ENCODE data around the gene RYR1.

DNA sequence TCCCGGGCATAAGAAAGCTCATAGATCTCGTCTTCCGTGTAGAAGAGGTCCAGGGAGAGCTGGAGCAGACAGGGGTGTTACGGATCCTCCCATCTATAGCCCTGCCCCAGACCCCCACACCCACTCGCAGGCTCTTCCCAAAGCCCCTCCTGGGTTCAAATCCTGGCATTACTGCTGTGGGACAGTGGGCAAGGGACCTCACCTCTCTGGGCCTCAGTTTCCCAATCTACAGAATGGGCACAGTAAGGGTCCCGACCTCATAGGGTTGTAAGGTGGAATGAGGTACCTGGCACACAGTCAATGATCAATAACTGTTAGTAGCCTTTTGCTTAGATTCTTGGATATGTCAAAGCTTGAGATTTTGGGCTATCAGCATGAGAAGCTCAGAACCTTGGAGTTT is 20.1 kb upstream of the RYR1 start:
- TF ChIP-seq, protein P1, sequence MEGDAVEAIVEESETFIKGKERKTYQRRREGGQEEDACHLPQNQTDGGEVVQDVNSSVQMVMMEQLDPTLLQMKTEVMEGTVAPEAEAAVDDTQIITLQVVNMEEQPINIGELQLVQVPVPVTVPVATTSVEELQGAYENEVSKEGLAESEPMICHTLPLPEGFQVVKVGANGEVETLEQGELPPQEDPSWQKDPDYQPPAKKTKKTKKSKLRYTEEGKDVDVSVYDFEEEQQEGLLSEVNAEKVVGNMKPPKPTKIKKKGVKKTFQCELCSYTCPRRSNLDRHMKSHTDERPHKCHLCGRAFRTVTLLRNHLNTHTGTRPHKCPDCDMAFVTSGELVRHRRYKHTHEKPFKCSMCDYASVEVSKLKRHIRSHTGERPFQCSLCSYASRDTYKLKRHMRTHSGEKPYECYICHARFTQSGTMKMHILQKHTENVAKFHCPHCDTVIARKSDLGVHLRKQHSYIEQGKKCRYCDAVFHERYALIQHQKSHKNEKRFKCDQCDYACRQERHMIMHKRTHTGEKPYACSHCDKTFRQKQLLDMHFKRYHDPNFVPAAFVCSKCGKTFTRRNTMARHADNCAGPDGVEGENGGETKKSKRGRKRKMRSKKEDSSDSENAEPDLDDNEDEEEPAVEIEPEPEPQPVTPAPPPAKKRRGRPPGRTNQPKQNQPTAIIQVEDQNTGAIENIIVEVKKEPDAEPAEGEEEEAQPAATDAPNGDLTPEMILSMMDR (IDR thresholded peaks at IDR 0.05): no peak
- TF ChIP-seq, protein P2, sequence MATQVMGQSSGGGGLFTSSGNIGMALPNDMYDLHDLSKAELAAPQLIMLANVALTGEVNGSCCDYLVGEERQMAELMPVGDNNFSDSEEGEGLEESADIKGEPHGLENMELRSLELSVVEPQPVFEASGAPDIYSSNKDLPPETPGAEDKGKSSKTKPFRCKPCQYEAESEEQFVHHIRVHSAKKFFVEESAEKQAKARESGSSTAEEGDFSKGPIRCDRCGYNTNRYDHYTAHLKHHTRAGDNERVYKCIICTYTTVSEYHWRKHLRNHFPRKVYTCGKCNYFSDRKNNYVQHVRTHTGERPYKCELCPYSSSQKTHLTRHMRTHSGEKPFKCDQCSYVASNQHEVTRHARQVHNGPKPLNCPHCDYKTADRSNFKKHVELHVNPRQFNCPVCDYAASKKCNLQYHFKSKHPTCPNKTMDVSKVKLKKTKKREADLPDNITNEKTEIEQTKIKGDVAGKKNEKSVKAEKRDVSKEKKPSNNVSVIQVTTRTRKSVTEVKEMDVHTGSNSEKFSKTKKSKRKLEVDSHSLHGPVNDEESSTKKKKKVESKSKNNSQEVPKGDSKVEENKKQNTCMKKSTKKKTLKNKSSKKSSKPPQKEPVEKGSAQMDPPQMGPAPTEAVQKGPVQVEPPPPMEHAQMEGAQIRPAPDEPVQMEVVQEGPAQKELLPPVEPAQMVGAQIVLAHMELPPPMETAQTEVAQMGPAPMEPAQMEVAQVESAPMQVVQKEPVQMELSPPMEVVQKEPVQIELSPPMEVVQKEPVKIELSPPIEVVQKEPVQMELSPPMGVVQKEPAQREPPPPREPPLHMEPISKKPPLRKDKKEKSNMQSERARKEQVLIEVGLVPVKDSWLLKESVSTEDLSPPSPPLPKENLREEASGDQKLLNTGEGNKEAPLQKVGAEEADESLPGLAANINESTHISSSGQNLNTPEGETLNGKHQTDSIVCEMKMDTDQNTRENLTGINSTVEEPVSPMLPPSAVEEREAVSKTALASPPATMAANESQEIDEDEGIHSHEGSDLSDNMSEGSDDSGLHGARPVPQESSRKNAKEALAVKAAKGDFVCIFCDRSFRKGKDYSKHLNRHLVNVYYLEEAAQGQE (IDR thresholded peaks at IDR 0.05; ENCODE audit: insufficient read depth in 1 of 2, low read depth in 2 of 2, low read length in 1 of 2): no peak
